WTC11 (cell line): Measurements from ENCODE around the gene STAB1. TPM values are rescaled to one million over a fixed set of nuclear protein-coding genes. Genes with fewer than 3 reads are reported as not detected.

Experiments
- ATAC-seq: fragments of 200-7000 bp; cut with Tn5 transposase; 2 replicates; pipeline ENCODE4 v1.10.0; 2021; ENCODE audit warnings: mild to moderate bottlenecking, moderate library complexity
- CTCF ChIA-PET: fragments of 300-600 bp; sonication (Branson Sonifier 250); formaldehyde crosslinking; loops from one replicate; lab custom pipeline; 2021; ENCODE audit warnings: antibody characterized with exemption; lab: Charles Lee
- POLR2A ChIA-PET: fragments of 350-600 bp; sonication (Branson Sonifier 250); formaldehyde crosslinking; loops from one replicate; lab custom pipeline; 2021; ENCODE audit warnings: antibody characterized with exemption; lab: Charles Lee
- DNase-seq: peaks from one replicate; pipeline ENCODE4 v3.0.0; 2021; ENCODE audit warnings: low spot score
- H3K27ac Mint-ChIP-seq: 2 replicates; pipeline ENCODE4 v1.8.0; 2021; ENCODE audit warnings: mixed read lengths
- H3K27me3 Mint-ChIP-seq: 2 replicates; pipeline ENCODE4 v1.8.0; 2021; ENCODE audit warnings: low read depth, mild to moderate bottlenecking, moderate library complexity, mixed read lengths
- H3K36me3 Mint-ChIP-seq: 2 replicates; pipeline ENCODE4 v1.8.0; 2021; ENCODE audit warnings: mixed read lengths
- H3K4me1 Mint-ChIP-seq: 2 replicates; pipeline ENCODE4 v1.8.0; 2022; ENCODE audit warnings: mixed read lengths
- H3K4me3 Mint-ChIP-seq: 2 replicates; pipeline ENCODE4 v1.8.0; 2021; ENCODE audit warnings: mild to moderate bottlenecking, moderate library complexity, mixed read lengths
- H3K9me3 Mint-ChIP-seq: 2 replicates; pipeline ENCODE4 v1.8.0; 2021; ENCODE audit warnings: mixed read lengths
- ATF2 ChIP-seq: sonication (generic); formaldehyde crosslinking; IDR thresholded peaks from 2 replicates; pipeline ENCODE4 v1.8.1; 2022; ENCODE audit warnings: low read depth, missing genetic modification reagents, borderline replicate concordance
- ESRRA ChIP-seq: sonication (generic); formaldehyde crosslinking; IDR thresholded peaks from 2 replicates; pipeline ENCODE4 v1.8.1; 2022; ENCODE audit warnings: mild to moderate bottlenecking, missing genetic modification reagents, borderline replicate concordance
- GTF2I ChIP-seq: fragments of 250-450 bp; sonication (Bioruptor Pico); conservative IDR thresholded peaks from 2 replicates; pipeline ENCODE4 v1.4.0; 2021; ENCODE audit warnings: mild to moderate bottlenecking
- HMGXB4 ChIP-seq: sonication (generic); formaldehyde crosslinking; IDR thresholded peaks from 2 replicates; pipeline ENCODE4 v1.8.1; 2023; ENCODE audit warnings: mild to moderate bottlenecking, moderate library complexity, missing genetic modification reagents
- IRF2 ChIP-seq: sonication (generic); formaldehyde crosslinking; IDR thresholded peaks from 2 replicates; pipeline ENCODE4 v1.8.0; 2022; ENCODE audit warnings: low read depth, missing genetic modification reagents, borderline replicate concordance
- JAZF1 ChIP-seq: fragments of 250-450 bp; sonication (Bioruptor Pico); IDR thresholded peaks from 2 replicates; pipeline ENCODE4 v1.9.0; 2021; ENCODE audit warnings: moderate library complexity, mild to moderate bottlenecking, inconsistent platforms
- JUN ChIP-seq: sonication (generic); formaldehyde crosslinking; IDR thresholded peaks from 2 replicates; pipeline ENCODE4 v1.8.0; 2023; ENCODE audit warnings: mild to moderate bottlenecking, missing genetic modification reagents
- KAT7 ChIP-seq: sonication (generic); formaldehyde crosslinking; IDR thresholded peaks from 2 replicates; pipeline ENCODE4 v1.8.1; 2023; ENCODE audit warnings: missing genetic modification reagents, mild to moderate bottlenecking, borderline replicate concordance
- OVOL2 ChIP-seq: fragments of 250-450 bp; sonication (Bioruptor Pico); IDR thresholded peaks from 2 replicates; pipeline ENCODE4 v1.9.0; 2021; ENCODE audit warnings: mild to moderate bottlenecking, borderline replicate concordance
- SMAD4 ChIP-seq: sonication (generic); formaldehyde crosslinking; IDR thresholded peaks from 2 replicates; pipeline ENCODE4 v1.8.0; 2022; ENCODE audit warnings: mild to moderate bottlenecking, missing genetic modification reagents
- SOX15 ChIP-seq: fragments of 250-450 bp; sonication (Bioruptor Pico); IDR thresholded peaks from 2 replicates; pipeline ENCODE4 v1.9.0; 2021; ENCODE audit warnings: mild to moderate bottlenecking
- SP1 ChIP-seq: sonication (generic); formaldehyde crosslinking; conservative IDR thresholded peaks from 2 replicates; pipeline ENCODE4 v1.8.1; 2022; ENCODE audit warnings: missing genetic modification reagents
- ZMAT4 ChIP-seq: fragments of 250-450 bp; sonication (Bioruptor Pico); IDR thresholded peaks from 2 replicates; pipeline ENCODE4 v1.9.0; 2021; ENCODE audit warnings: mild to moderate bottlenecking
- ZNF121 ChIP-seq: sonication (generic); formaldehyde crosslinking; IDR thresholded peaks from 2 replicates; pipeline ENCODE4 v1.8.0; 2023; ENCODE audit warnings: missing genetic modification reagents
- ZNF232 ChIP-seq: sonication (generic); formaldehyde crosslinking; IDR thresholded peaks from 2 replicates; pipeline ENCODE4 v1.8.0; 2022; ENCODE audit warnings: mild to moderate bottlenecking, missing genetic modification reagents
- ZNF396 ChIP-seq: fragments of 250-450 bp; sonication (Bioruptor Pico); IDR thresholded peaks from 2 replicates; pipeline ENCODE4 v1.8.0; 2021; ENCODE audit warnings: mild to moderate bottlenecking, moderate library complexity, borderline replicate concordance
- ZNF423 ChIP-seq: fragments of 250-450 bp; sonication (Bioruptor Pico); IDR thresholded peaks from 2 replicates; pipeline ENCODE4 v2.1.2; 2022; ENCODE audit warnings: mild to moderate bottlenecking, moderate library complexity
- ZNF532 ChIP-seq: fragments of 250-450 bp; sonication (Bioruptor Pico); IDR thresholded peaks from 2 replicates; pipeline ENCODE4 v1.9.0; 2021; ENCODE audit warnings: mild to moderate bottlenecking, borderline replicate concordance
- total RNA-seq: library from RNA; stranded (reverse); gene quantifications from 3 replicates; pipeline ENCODE4 v1.2.3, GENCODE V29; 2021

The STAB1 gene
- total RNA-seq, 1 experiment from 2014 or later = 1.9 TPM

- Mint-ChIP-seq H3K27ac (no peak overlapping the region; the same call in 1 of the 2 replicates), H3K4me3 (no peak overlapping the region), H3K27me3 (no peaks in the 10 kb centered on the region; the same call in 1 of the 2 replicates), H3K4me1 (peaks cover 8% of the 10 kb centered on the region), H3K9me3 (no peaks in the 10 kb centered on the region), H3K36me3 (peaks cover 38% of the 10 kb centered on the region)
- ATAC-seq (no peak), DNase-seq (peak; percentile 15)
- TF ChIP-seq SMAD4 = no peak
- TF ChIP-seq IRF2 = no peak
- no peak for TF ChIP-seq HMGXB4
- TF ChIP-seq KAT7 (CRISPR knock-in tag) = no peak
- ChIA-PET POLR2A (no interaction called here), CTCF (interaction anchor here (0.6 kb wide), 1 partner anchor 28 kb away, joined by 3 read pairs; no protein-coding TSS in a partner anchor)
Measured at GRCh38 chr3:52528586-52529375, 33.6 kb downstream of the STAB1 start.

GRCh38 chr3:52529376-52530333 is 34.5 kb downstream of the STAB1 start:
- peaks cover 11% of the 10 kb centered on the region for H3K4me1 Mint-ChIP-seq
- no peak for DNase-seq
- TF ChIP-seq SMAD4 (no peak), ZNF232 (CRISPR knock-in tag) (no peak), JUN (CRISPR knock-in tag) (no peak), ESRRA (CRISPR knock-in tag) (no peak), ATF2 (CRISPR knock-in tag) (no peak), ZMAT4 (CRISPR knock-in tag) (no peak), GTF2I (CRISPR knock-in tag) (no peak), ZNF121 (CRISPR knock-in tag) (no peak), SP1 (no peak), SOX15 (no peak), ZNF396 (CRISPR knock-in tag) (no peak), OVOL2 (CRISPR knock-in tag) (no peak), ZNF532 (CRISPR knock-in tag) (no peak), ZNF423 (CRISPR knock-in tag) (no peak), JAZF1 (CRISPR knock-in tag) (no peak)
- peaks cover 29% of the 10 kb centered on the region for H3K36me3 Mint-ChIP-seq
- H3K9me3 Mint-ChIP-seq = no peaks in the 10 kb centered on the region
- ChIA-PET CTCF (no interaction called here), POLR2A (no interaction called here)
- H3K4me3 Mint-ChIP-seq = no peak overlapping the region; the same call in 1 of the 2 replicates
- ATAC-seq = no peak
- H3K27me3 Mint-ChIP-seq = no peaks in the 10 kb centered on the region
- H3K27ac Mint-ChIP-seq = peak overlapping the region; percentile 3; the same call in 1 of the 2 replicates
